Lower leg skin (tissue), 4 donors: ENCODE results near the gene WNK4. TPM values are rescaled to one million over a fixed set of nuclear protein-coding genes. Genes with fewer than 3 reads are reported as not detected.

Experiments used
- DNase-seq, 2 donors: peaks; one replicate each; pipeline ENCODE4 v3.0.0-alpha.2; 2019; ENCODE audit warnings: low spot score in 2 of 2
- H3K4me3 ChIP-seq: fragments of 200-600 bp; sonication (generic); 2 replicates; pipeline ENCODE4 v1.5.1; 2017; ENCODE audit warnings: mild to moderate bottlenecking, low read depth; ENCODE audit not compliant: poor library complexity, severe bottlenecking
- CTCF ChIP-seq, 3 donors: fragments of 450-650 bp; IDR thresholded peaks; one replicate each; pipeline ENCODE4 v1.5.1; 2016; ENCODE audit warnings: antibody characterized with exemption in 3 of 3, mild to moderate bottlenecking in 3 of 3, moderate library complexity in 2 of 3
- POLR2A ChIP-seq, 2 donors: fragments of 450-650 bp; IDR thresholded peaks; one replicate each; pipeline ENCODE4 v1.6.1; 2016 to 2017; ENCODE audit warnings: antibody characterized with exemption in 2 of 2, mild to moderate bottlenecking in 1 of 2, moderate library complexity in 1 of 2
- WGBS, 2 donors: methylation state at CpG; one replicate each; pipeline ENCODE4 v1.1.5; 2018; 5-methylcytosine and 5-hydroxymethylcytosine counted together
- intact Hi-C: fragments of 100-400 bp; cut with DNase I; formaldehyde crosslinking; loops from one replicate; pipeline ENCODE4 v1.15.0; 2023; ENCODE audit warnings: low total_unique reads
- total RNA-seq, 4 donors: library from RNA; depleted of rRNA; stranded (reverse); fragments of >200 nt; gene quantifications; one replicate each; pipeline ENCODE4 v1.1.0, GENCODE V29; 2016

The WNK4 gene
- total RNA-seq, 4 donors from 2014 or later: 0.62 to 1.0 TPM; not detected in 2

- no peak for DNase-seq
- H3K4me3 ChIP-seq: no peak overlapping the region
- 22 to 37% methylated on average over 22 of the region's 22 CpGs for WGBS, 2 donors
- TF ChIP-seq POLR2A (IDR thresholded peaks at IDR 0.05) (no peak), CTCF (IDR thresholded peaks at IDR 0.05) (no peak)
- intact Hi-C loops: no loop called here
These were observed 3.4 kb downstream of the WNK4 start for GRCh38 chr17:42783791-42784138.

- no peak for TF ChIP-seq POLR2A (IDR thresholded peaks at IDR 0.05)
- TF ChIP-seq CTCF (IDR thresholded peaks at IDR 0.05): no peak
- intact Hi-C loops: no loop called here
- DNase-seq: no peak
- WGBS, 2 donors: 43 to 47% methylated on average over 22 to 25 of the region's 25 CpGs
- H3K4me3 ChIP-seq: no peak overlapping the region
These were observed 4.0 kb downstream of the WNK4 start for GRCh38 chr17:42784409-42784808.

GRCh38 chr17:42784811-42785592, 4.6 kb downstream of the WNK4 start:
- no peak overlapping the region for H3K4me3 ChIP-seq
- intact Hi-C loops: no loop called here
- DNase-seq: no peak
- TF ChIP-seq POLR2A (IDR thresholded peaks at IDR 0.05) (no peak), CTCF (IDR thresholded peaks at IDR 0.05) (no peak)
- WGBS, 2 donors: 21 to 30% methylated on average over 44 to 52 of the region's 52 CpGs

GRCh38 chr17:42787266-42787665, 6.9 kb downstream of the WNK4 start:
- TF ChIP-seq POLR2A (IDR thresholded peaks at IDR 0.05) (no peak), CTCF (IDR thresholded peaks at IDR 0.05) (no peak)

GRCh38 chr17:42791948-42792347, 11.5 kb downstream of the WNK4 start:
- TF ChIP-seq CTCF (IDR thresholded peaks at IDR 0.05) (no peak), POLR2A (IDR thresholded peaks at IDR 0.05) (no peak)
- no peak overlapping the region for H3K4me3 ChIP-seq
- intact Hi-C loops: no loop called here
- DNase-seq: no peak
- WGBS, 2 donors: 78 to 82% methylated on average over 2 of the region's 2 CpGs

More at GRCh38 chr17:42787266-42787665, 6.9 kb downstream of the WNK4 start:
- DNase-seq: no peak
- WGBS, 2 donors: 90 to 92% methylated on average over 11 of the region's 11 CpGs
- no peak overlapping the region for H3K4me3 ChIP-seq
- intact Hi-C loops: no loop called here

GRCh38 chr17:42792545-42792944, 12.1 kb downstream of the WNK4 start:
- 68 to 71% methylated on average over 5 of the region's 5 CpGs for WGBS, 2 donors
- no peak for DNase-seq
- H3K4me3 ChIP-seq: no peak overlapping the region
- no peak for TF ChIP-seq CTCF (IDR thresholded peaks at IDR 0.05)
- TF ChIP-seq POLR2A (IDR thresholded peaks at IDR 0.05): no peak
- intact Hi-C loops: no loop called here
